Renal cortical epithelial cell (primary cell): ENCODE measurements around the gene ABCC8. TPM values are rescaled to one million over a fixed set of nuclear protein-coding genes. Genes with fewer than 3 reads are reported as not detected.

Experiments used
- DNase-seq: peaks from one replicate; pipeline ENCODE4 v3.0.0-alpha.2; 2011; ENCODE audit warnings: low read depth
- total RNA-seq: library from RNA; depleted of rRNA; stranded (reverse); fragments of >200 nt; gene quantifications from 2 replicates; pipeline ENCODE4 v1.2.3, GENCODE V29; 2014

ABCC8 gene
- total RNA-seq, 1 donor from 2014 or later = not detected

DNA sequence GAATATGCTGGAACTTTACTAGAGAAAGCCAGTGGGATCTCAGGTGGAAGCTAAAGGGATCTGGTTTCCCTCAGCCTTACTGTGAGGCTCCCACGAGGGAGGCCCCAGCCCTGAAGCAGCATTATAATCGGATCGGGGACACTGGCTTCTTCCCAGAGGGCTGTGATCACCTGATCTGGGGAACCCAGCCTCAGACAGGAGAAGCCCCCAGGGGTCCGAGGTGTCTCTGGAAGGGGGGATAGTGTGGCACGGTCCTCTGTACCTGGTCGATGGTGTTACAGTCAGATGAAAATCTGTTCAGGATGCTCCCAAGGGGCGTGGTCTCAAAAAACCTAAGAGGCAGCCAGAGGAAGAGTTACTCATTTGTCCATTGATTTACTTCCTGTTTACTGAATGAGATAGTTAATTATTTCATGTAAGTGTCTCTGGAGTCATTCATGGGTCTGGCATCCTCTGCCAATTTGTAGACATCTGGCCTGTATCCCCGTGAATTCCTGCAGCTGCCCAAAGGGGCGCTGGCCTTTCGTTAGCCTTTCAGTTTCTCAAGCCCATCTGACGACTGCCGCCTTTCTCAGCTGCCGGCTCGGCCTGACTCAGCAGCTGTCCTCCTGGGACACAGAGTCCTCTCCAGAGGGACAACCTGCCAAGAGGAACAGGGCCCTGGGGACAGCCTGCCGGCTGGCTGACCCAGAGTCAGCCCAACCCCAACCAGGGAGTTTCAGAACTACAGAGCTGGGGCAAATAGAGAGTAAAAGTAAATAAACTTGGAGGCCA lies 71.2 kb downstream of the ABCC8 start:
- peak; percentile 74 for DNase-seq

DNA sequence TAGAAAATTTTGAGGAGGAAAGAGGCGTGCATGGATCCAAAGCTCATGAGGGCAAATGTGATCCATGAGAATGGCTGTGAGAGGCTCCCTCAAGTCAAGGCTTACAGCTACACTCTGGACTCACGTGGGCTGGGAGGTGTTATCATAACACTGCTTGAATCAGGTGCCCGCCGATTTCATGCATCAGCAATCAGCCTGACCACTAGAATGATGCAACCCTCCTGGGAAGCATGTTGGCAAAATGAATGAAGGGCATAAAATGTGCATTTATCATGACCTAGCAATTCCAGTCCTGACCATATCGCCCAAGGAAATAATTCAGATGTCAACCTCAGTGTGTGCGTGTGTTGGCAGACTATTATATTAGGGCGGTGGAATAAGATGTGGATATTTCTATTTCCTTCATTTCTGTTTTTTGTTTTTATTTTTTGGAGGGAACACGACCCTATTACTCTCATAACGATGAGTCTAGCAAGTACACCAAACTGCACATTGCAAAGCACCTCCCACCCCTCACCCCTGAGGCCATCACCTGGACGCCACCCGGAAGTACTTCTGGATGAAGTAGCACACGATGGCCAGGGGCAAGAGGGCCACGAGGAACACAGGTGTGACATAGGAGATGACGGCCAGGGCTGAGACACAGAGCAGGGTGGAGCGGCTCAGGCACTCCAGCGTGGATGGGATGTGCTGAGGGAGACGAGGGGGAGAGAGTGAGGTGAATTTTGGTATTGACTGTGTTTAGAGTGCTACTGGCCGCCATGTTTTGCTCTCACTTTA lies 72.5 kb downstream of the ABCC8 start:
- DNase-seq = peak; percentile 94

DNA sequence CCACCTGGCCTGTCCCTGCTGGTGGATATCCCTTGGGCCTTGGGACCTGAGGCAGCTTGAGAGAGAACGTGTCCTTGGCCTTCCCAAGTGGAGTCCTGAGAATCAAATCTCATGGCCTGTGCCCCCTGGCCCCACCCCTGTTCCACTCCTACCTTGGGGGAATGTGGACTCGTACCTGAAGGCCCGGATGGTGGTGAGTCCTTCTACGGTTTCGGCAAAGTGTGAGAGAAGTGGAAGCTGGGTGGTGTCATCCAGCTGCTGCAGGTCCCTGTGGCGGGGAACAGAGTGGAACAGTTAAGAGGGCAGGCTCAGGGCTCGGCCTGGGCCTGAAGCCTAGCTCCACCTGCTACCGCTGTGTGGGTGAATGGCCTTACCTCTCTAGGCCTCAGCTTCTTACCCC lies 74.2 kb downstream of the ABCC8 start:
- no peak for DNase-seq

DNA sequence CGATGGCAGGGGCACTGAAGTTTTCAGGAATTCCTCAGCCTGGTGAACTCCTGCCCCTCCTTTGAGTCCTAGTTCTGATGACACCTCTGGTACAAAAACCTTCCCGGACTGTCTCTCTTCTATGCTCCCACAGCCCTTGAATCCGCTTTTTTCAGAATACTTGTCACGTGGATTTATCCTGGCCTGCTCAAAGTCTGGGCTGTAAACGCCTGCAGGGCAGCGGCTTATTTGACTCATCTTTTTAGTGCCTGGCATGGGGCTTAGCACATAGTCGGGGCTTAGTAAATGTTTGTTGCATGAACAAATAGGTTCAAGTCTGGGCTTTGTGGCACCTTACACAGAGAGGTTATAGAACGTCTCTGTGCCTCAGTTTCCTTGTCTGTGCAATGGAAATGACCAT lies 74.8 kb downstream of the ABCC8 start:
- no peak for DNase-seq

DNA sequence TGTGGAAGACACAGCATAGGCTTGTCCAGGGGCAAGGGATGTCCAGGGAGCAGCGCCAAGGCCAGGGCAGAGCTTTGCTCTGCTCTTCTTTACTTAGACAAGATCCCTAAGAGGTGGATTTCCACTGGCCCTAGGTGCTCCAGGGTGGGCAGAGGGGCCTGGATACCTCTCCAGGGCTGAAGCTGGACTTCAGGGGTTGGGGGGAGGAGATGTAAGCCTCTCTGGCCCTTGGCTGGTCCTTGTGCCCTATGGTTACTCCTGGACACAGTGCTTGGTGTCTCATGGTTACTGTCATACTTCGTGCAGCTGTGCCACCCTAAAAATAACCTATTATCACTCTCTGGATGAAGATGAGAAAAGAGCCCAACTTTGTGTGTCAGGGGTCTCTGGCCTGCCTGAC lies 75.3 kb downstream of the ABCC8 start:
- DNase-seq = no peak

DNA sequence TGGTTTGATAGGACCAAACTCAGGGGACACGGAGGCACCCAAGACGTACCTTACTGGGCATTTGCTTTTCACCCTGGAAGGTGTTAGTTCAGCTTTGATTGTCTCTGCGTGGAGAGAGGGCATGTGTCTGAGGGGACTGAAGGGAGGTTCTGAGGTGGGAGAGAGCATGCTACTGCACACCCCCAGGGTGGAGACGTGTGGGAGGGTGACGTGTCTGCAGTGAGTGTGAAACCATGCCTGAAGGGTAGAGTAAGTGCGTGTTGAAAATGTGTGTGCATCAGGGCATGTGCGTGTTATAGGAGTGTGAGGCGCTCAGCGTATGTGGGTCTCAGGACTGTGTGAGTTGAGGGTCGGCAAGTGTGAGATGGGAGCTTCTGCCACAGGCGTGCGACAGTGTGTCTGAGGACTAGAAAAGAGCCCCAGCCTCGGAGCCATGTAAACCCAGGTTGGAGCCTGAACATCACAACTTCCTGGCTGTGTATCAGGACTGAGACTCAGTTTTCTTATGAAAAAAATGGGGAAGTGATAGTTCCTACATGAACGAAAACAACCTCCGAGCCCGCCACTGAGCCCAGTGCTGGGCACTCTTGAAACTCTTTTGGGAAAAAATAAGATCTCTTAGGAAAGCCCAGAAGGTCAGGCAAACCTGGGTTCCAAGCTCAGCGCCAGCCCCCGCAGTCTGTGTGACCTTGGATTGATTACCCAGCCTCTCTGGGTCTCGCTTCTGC lies 76.4 kb downstream of the ABCC8 start:
- DNase-seq = no peak

DNA sequence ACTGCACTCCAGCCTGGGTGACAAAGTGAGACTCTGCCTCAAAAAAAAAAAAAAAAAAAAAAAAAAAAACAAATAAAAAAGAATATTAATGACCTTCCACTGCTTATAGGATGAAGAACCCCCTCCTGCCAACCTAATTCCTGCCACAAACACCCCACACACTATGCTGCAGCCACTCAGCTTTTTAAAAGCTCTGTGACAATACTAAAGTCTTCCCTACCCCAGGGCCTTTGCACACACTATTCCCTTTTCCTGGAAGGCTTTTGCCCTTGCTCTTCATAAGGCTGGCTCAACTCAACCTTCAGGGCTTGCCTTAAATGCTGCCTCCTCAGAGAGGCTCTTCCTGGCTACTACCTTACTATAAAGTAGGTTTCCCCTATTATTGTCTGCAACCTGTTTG lies 77.4 kb downstream of the ABCC8 start:
- DNase-seq = no peak

DNA sequence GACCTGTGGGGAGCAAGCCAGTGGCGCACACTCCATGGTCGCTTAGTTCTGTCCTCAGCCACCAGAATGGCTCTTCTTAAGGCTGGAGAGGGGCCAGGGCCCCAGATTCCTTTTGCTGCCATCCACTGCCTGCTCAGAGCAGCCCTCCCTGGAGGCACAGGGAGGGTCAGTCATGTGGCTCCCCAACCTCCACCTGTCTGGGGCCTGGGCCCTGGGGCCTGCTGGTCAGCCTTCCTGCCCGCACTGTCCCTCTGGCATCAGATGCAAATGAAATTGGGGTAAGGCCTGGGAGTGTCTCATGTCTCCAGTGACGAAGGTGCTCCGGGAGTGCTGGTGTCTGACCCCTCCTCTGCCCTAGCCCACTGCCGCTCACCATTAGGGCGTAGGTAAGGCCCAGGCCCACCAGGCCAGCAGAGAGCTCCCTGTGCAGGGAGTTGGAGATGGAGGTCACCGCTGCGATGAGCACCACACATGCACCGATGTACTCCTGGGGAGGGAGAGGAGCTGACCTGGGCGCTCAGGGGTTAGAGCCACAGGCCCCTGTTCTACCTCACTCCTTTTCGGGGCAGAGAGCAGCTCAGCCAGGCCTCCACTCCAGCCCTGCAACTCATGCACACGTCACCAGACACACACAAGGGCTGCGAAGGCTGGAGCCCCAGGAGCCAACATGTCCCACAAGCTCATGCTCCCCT lies 79.2 kb downstream of the ABCC8 start:
- no peak for DNase-seq

DNA sequence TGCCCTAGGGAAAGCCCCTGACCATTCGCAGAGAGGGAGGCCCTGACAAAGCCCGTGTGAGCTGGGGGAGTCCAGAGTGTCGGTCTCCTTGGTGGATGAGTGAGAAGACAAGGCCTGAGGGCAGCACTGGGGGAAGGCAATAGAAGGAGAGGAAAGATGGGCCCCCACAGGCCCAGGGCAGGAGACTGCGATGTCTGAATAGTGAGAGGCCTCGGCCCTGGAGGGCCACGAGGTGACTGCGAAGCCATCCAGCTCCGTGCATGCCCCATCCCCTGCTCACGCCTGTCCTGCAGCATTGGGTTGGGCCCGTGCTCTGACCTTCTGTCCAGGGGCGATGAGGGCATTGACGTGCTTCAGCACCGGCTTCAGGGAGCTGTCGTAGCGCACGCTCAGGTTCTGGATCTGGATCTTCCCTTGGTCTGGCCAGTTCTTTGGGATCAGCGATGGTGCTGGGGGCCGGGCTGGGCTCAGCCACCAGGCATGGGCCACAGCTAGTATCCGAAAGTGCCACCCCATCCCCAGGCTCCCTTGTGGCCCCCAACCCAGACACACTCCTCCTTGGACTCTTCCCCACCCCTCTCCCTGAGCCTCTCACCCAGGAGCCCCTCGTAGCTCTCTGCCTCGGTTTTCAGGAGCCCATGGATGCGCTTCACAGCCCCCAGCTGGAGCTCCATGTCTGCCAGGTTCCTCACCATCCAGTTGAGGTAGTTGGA lies 79.9 kb downstream of the ABCC8 start:
- no peak for DNase-seq

DNA sequence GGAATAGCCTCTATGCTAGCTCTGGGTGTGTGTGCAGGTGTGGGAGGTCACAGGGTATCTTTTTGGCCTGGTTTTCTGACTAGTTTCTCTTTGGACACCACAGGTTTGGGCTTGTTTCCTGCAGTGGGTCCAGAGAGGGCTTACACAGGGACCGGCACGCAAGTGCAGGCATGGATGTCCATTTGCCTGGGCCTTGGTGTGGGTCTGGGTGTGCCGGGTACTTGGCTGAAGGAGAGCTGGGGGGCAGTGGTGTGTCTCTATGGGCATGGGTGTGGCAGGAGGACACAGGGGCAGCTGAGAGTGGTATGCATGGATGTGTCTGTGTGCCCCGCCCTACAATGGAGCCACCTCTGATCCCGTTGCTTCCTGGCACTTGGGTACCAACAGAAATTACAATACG lies 80.7 kb downstream of the ABCC8 start:
- DNase-seq = no peak

DNA sequence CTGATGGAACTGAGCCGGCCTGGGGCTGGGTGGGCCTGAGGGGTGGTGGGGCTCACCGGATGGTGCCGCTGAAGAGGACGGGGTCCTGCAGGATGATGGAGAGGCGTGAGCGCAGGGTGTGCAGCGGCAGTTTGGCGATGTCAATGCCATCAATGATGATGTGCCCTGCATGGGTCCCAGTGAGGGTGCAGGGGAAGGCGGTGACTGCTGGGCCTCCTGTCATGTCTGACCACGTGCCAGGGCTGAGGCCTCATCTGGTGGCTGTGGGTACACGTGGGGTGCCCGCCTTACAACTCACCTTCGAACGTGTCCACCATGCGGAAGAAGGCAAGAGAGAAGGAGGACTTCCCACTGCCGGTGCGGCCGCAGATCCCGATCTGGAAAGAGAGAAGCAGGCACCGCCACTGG lies 81.1 kb downstream of the ABCC8 start:
- DNase-seq = no peak

DNA sequence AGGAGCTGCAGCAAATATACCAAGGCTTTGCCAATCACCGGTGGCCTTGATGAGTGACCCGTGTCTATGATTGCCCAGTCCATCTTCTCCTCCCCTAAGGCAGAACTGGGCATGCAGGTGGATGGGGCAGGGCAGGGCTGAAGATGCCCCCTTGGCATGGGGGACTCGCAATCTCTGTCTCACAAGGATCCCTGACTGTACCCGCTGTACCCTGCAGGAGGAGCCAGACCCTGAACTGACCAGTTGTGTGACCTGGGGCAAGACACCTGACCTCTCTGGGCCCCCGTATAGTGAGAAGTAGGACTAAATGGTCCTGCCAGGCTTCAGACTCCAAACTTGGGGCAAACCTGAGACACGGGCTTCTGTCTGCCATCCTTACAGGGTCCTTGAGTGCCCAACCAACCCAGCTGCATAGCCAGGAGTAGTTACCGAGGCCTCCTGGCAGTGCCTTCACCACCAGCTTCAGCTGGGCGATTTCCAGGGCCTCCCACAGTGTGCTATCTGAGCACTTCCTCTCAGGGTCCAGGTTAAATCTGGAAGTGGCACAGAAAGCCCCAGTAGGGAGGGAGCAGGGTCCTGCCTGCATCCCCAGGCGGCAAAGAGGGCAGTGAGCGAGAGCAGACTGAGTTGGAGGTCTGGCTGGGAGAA lies 81.8 kb downstream of the ABCC8 start:
- DNase-seq = no peak

DNA sequence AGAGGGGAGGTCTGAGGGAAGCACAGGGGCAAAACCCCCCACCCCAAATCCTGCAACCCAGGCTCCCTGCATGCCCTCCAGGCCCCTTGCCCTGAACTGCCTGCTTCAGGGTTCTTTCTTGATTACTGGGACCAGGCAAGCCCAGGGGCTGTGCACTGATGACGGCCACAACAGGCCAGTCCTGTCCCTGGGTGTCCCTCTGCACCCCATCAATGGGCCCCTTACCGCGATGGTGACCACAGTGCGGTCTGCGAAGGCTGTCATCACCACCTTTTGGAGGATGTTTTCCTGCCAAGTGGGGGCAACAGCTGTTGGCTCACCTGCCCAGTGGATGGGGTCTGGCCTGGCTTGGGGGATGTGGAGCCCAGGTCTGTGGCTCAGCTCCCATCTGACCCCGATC lies 83.2 kb downstream of the ABCC8 start:
- DNase-seq = no peak

DNA sequence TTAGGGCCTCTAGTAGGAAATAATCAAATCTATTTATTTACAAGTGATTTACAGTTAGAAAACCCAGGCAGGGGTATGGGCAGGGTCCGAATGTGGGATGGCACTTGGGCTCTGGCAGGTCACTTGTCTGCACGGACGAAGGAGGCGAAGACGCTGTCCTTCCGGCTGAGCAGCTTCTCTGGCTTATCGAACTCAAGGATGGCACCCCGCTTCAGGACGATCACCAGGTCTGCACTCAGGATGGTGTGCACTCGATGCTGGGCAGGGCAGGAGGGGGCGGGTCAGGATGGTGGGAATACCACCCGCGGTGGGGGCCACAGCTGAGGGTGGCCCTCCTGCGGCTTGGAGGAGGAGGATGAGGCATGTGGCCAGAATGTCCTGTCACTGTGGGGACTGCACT lies 83.8 kb downstream of the ABCC8 start:
- no peak for DNase-seq

DNA sequence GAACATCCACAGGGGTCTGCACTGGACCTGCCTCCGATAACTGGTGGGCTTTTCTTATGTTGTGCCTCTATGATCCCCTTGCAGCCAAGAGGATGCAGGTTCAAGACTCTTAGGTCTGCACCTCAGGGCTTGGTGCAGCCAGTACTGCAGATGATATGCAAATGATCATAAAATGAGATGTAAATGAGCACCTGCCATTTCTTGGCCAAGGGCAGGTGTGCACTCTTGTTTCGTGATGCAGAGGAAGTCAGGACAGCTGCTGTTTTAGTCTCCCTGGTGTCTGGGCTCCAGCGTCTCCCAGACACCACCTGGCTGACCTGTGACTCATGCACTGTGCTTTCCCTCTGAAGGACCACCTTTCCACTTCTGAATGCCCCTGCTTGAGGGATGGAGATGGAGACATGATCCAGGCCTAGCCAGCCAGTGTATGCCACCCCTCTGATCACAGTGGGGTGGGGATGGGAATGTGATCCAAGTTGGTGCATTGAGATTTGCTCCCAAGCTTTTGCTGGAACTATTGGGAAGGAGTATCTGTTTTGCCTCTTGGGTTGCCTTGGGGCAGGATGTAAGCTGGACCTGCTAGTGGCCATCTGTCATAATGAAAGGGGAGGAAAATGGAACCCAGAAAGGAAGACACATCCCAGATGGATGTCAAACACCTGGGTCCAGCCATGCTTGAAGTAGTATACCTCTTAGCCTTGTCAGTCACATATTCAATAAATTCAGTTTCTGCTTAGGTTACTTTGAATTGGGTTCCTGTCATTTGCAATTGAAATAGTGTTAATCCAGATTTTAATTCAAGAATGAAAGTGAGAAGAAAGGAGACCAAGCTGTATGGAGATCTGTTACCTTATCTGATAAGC lies 84.9 kb downstream of the ABCC8 start:
- no peak for DNase-seq

DNA sequence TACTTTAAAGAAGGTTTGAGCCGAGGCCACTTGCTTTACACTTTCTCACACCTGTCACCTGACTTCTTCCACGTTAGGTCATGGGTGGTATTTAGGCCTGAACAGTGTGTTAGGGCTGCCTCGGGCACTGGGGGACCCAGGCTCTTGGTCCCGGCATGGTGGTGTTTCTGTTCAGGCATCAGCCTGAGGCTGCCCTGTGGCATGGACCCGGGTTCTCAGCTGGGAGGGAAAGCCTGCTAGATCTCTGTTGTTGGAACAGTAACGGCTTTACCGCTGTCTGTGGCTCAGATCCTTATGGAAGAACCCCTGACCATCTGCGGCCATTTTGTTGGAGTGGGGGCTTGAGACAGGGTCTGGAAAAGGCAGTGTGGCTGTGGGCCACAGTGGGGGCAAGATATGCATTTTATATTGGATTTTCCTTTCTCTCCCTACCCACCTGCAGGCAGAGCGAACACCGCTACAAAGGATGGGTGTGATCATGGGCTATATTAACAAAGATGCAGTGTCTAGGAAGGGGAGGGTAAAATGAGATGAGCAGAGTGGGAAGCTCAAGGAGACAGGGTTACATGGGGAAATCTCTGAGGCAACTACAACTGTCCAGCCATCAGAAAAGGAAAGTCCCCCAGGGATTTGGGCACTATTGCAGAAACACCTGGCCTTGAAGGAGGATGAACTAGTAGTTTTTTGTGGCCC lies 86.5 kb downstream of the ABCC8 start:
- DNase-seq = no peak

DNA sequence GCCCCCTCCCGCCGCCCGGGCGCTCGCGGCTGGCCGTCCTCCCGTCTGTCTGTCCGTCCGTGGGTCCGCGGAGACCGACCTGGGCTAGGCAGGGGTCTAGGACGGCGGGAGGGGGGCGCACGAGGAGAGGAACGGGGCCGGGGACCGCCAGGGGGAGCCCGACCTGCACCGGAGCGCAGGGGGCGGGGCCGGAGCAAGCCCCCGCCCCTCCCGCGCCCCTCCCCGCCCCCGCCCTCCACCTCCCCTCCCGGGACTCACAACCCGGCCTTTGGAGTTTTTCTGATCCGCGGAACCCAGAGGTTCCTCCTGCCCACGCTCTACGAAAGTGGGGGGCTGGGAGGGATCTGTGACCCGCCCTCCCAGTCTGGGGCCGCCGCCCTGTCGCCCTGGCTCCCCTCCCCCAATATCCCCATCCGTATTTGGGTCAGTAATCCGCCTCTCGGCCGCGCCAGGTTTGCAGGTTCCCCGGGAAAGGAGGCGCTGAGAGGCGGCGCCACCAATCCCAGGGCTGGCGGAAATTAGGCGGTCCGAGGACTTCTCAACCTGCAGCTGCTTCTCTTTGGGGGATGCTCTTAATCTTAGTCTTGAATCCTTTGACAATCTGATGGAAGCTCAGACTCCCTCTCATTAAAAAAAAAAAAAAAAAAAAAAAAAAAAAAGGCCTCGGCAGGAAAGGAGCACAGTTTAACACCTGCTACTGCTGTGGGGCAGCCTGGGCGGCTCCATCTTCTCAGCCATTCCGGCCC lies 87.3 kb downstream of the ABCC8 start:
- peak; percentile 17 for DNase-seq

DNA sequence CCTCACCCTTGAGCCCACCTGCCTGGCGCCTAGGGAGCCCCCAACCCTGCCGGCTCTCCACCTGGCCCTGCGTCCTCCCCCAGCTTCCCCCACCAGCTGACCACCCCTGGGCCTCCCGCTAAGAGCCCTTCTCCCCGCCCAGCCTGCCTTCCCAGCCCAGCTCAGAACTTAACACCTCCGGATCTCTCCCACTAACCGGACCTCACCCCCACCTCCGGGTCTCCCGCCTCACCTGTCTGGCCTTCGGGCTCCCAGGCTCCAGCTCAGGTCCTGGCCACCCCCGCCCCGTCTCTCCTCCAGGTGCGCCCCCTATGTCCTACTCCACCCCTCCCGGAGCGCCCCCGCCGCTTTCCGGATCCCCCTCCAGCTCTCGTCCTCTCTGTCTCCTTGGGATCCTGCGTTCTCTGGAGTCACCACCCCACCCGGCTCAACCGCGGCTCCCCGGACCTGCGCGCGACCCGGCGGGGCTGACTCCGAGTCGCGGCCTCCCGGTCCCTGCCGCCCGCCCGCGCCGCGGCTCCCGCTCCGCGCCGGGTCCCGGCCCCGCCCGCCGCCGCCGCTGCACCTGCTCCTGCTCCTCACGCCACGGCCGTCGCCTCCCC lies 87.9 kb downstream of the ABCC8 start, which contains the start of gene KCNJ11:
TSS of gene KCNJ11 (minus strand) at position 51 of the 602 bp plus-strand sequence. CDS start 568 bp downstream, outside the sequence.
- DNase-seq = no peak
